ENCODE data around the gene P3H2.

P3H2 gene

DNA sequence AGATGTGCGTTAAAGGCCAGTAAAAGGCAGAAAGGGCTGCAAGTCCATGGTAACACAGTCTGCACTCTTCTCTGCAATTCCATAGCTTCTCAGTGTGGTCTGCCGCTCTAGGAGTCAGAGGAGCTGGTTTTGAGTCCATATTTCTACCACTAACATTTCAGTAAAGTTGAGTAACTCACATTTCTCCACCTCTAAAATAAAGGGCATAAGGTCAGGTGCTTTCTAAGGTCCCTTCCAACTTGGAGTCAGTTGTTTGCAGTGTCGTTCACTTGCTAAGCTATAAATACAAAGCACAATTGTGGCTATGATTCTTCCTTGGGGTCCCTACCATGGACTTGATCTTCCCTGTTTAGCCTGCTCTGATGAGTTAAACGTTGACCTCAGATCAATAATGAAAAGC, 171.1 kb downstream of the P3H2 start:
- no peak overlapping the region for H3K4me3 ChIP-seq (ENCODE audit: low read depth, low read length)
- TF ChIP-seq, protein P1, sequence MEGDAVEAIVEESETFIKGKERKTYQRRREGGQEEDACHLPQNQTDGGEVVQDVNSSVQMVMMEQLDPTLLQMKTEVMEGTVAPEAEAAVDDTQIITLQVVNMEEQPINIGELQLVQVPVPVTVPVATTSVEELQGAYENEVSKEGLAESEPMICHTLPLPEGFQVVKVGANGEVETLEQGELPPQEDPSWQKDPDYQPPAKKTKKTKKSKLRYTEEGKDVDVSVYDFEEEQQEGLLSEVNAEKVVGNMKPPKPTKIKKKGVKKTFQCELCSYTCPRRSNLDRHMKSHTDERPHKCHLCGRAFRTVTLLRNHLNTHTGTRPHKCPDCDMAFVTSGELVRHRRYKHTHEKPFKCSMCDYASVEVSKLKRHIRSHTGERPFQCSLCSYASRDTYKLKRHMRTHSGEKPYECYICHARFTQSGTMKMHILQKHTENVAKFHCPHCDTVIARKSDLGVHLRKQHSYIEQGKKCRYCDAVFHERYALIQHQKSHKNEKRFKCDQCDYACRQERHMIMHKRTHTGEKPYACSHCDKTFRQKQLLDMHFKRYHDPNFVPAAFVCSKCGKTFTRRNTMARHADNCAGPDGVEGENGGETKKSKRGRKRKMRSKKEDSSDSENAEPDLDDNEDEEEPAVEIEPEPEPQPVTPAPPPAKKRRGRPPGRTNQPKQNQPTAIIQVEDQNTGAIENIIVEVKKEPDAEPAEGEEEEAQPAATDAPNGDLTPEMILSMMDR (conservative IDR thresholded peaks at IDR 0.05; ENCODE audit: low read depth, low read length), result no peak
- DNase-seq (ENCODE audit: low read depth), result no peak

DNA sequence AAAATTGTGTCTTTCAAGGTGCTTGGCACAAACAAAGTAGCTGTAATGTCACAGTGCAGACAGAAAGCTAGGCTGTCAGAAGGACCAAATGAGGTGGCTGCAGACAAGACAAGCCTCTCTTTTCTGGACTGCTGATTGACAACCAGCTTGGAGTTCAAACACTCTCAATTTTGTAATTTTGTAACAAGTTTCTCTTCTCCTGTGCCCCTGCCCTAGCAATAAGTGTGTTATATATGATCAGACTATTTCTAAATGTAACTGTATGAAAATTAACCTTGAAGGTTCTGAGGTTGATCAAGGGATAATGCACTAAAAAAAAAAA, 172.0 kb downstream of the P3H2 start:
- TF ChIP-seq, protein P1 (conservative IDR thresholded peaks at IDR 0.05; ENCODE audit: low read depth, low read length), result no peak
- no peak overlapping the region for H3K4me3 ChIP-seq (ENCODE audit: low read depth, low read length)

DNA sequence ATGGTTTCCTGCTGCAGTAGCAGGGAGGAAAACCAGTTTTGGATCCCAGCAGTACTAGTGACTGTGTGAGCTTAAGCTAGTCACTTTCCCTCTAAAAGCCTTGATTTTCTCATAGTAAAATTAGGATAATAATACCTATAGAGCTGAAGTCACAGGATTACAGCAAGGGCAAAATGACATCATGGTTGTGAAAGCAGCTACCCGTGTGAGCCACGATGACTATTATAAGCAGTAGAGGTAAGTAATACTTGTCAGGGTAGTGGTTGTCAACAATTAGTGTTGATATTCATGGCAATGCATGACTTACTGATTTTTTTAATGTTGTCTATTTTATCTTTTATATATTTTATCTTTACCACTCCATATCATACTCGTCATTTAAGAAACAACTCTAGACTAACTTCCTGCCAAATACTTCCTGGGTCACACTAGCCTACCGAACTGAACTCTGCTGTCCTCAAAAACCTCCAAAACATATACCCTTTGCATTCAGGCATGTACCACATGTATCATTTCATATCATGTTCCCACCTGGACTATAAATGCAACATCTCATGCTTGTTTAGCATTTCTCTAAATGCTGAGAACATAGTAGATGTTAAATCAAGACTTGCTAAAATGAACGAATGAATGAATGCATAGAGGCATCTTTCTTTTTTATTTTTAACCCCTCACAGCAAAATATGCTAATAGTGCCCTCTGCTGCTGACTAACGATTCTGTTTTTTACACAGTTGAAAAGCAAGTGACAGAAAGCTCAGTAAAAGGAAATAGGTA, 172.6 kb downstream of the P3H2 start:
- DNase-seq (ENCODE audit: low read depth), result peak; percentile 62
- no peak overlapping the region for H3K4me3 ChIP-seq (ENCODE audit: low read depth, low read length)
- TF ChIP-seq, protein P1 (conservative IDR thresholded peaks at IDR 0.05; ENCODE audit: low read depth, low read length), result peak; percentile 68

More for the DNA sequence above, 172.0 kb downstream of the P3H2 start:
- no peak for DNase-seq (ENCODE audit: low read depth)

DNA sequence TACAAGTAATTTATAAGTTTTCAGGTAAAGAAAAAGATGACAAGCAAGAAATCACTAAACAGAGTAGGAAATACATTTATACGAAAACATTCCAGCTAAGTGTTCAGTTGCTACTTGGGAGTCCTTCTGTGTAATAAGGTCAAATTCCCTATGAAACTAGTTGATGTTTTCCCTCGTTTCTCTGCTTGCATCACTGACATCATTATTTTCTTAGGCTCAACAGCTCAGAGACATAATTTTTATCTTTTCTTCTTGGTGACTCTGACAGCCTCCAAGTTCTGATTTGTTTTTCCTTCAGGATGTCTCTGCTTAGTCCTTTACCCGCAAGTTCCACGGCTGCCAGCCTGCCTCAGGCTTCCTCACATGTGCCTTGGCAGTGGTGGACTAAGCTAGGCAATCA, 173.6 kb downstream of the P3H2 start:
- TF ChIP-seq, protein P1 (conservative IDR thresholded peaks at IDR 0.05; ENCODE audit: low read depth, low read length), result no peak
- peak; percentile 24 for DNase-seq (ENCODE audit: low read depth)
- no peak overlapping the region for H3K4me3 ChIP-seq (ENCODE audit: low read depth, low read length)

DNA sequence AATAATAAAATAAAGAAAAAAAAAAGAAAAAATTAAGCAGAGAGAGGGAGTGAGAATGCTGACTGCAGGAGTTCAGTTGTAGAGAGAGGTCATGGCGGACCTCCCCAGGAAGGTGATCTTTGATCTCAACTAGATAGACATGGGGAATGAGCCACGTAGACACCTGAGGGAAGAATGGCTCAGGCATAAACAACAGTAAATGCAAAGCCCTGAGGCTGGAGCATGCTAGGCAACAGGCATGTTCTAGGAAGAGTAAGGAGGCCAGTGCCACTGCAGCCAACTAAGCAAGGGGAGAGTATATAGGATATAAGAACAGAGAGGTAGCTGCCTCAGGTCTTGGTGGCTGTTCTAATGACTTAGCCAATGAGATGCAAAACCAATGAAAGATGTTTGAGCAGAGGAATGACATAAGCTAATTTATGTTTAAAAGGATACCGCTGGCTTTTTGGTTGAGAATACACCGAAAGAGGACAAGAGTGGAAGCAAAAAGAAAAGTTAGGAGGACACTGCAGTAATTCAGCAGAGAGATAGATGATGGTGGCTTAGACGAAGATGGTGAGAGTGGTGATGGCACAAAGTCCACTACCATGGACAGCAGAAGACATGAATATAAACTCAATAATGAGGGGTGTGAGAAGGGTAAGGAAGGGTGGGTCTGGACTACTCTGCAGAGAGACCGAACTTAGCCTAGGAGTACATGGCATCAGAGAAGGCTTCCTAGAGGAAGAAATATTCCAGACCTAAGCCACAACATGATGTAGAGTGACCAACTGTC, 174.6 kb downstream of the P3H2 start:
- no peak overlapping the region for H3K4me3 ChIP-seq (ENCODE audit: low read depth, low read length)
- TF ChIP-seq, protein P1 (conservative IDR thresholded peaks at IDR 0.05; ENCODE audit: low read depth, low read length), result no peak
- no peak for DNase-seq (ENCODE audit: low read depth)

DNA sequence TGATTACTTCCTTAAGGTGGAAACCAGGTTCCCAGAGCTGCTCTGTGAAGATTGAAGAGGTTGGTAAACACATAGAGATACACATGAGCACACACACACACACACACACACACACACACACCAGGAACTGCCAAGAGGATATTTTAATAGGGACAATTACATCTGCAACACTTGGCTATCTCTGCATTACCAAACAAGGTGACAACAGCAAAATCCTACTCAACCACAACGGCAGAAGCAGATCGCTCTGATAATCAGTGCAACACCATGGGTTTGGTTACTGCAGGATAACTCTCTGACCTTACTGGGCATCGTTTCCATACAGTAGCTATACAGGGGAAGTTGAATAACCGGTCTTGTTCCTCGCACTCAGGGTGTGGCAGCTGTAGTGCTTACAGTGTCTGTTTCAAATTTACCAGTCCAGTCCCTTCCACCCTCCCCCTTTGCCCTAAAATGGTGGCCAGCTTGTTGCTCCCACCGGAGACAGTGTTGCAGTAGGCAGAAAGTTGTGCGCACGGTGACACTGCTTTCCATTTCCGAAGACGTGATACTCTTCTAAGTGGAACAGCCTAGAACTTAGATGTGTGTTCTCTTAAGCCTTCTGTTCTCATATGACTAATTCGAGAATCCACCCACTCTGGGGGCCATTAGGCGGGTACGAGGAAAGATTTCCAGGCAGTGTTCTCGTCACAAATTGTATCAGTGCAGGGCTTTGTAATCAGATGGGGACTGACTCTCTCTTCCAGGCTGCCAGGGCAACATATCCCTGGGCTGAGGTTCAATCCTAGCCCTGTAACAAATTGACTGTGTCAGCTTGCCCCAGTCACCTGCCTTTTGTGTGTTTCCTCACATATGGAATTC, 176.2 kb downstream of the P3H2 start:
- no peak overlapping the region for H3K4me3 ChIP-seq (ENCODE audit: low read depth, low read length)
- no peak for DNase-seq (ENCODE audit: low read depth)
- TF ChIP-seq, protein P1 (conservative IDR thresholded peaks at IDR 0.05; ENCODE audit: low read depth, low read length), result no peak

All from choroid plexus epithelial cell (primary cell).